GM18502 (cell line): ENCODE measurements around the gene NFX1.

Experiments used
- ATAC-seq: cut with Tn5 transposase; IDR thresholded peaks from one replicate; pipeline ENCODE4 v1.9.1; 2021; ENCODE audit warnings: mild to moderate bottlenecking; ENCODE audit not compliant: unreplicated experiment, poor library complexity

The NFX1 gene

DNA sequence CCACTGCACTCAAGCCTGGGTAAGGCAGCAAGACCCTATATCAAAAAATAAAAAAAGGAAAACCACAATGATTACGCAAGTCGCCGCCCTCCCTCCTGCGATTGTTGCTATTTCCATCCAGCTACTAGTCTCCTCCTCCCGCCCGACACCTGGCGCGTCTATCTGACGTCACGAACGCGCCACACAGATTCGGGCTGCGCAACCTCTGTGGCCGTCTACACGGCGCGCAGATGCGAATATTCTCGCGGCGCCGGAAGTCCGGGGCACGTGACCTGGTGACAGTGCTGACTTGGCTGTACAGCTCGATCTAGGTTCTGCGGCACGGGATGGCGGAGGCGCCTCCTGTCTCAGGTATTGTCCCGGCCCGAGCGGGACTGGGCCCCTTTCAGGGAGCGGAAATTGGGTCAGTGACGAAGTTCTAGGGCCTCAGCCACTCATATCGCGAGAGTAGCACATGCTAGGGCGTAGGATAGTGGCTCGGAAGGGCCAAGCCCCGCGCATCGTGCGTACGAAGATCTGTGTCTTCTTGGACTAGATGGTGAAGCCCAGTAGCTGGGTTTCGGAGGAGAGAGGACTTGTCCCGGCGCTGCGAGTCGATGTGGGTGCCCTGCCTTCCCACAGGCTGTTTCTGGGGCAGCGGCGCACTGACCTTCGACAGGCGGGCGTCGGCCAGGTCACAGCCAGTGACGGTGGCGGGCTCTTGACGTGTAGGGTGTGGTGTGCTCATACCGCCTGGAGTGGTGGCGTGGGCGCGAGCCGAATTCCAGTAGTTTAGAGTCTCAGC lies at the start of gene NFX1:
Gene NFX1, plus strand, starts transcription at position 270 of the 784 bp plus-strand sequence. Its CDS starts 57 bp downstream, at position 327.
- ATAC-seq: peak; percentile 89

DNA sequence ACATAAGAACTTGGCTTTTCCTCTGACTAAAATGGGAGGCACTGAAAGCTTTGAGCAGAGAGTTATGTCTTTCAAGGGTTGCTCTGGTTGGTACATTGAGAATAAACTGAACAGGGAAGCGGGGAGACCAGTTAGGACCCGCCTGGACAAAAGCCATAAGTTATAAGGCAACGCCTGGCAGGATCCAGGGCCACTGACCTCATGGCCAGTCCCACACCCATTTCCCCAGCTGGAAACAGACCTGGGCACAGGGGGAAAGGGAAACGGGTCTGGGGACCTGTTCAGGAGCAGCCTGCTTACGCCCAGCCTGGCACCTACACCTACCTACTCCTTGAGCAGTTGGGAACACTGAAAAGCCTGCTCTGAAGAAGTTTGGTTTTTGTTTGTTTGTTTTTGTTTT lies 49.0 kb upstream of the NFX1 start:
- no peak for ATAC-seq

DNA sequence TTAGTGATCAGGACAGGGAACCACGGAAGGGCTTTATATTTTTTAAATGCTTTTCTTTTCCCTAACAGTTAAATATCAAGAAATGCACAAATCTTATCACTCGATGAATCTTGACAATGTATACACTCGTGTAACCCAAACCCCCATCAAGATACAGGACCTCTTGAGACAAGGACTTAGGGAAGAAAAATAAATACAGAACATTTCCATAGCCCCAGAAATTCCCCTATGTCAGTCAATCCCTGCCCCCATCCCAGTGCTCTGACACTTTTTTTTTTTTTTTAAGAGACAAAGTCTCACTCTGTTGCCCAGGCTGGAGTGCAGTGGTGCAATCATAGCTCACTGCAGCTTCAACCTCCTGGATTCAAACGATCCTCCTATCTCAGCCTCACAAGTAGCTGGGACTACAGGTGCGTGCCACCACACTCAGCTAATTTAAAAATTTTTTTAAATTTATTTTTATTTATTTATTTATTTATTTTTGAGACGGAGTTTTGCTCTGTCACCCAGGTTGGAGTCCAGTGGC lies 47.6 kb upstream of the NFX1 start:
- no peak for ATAC-seq

DNA sequence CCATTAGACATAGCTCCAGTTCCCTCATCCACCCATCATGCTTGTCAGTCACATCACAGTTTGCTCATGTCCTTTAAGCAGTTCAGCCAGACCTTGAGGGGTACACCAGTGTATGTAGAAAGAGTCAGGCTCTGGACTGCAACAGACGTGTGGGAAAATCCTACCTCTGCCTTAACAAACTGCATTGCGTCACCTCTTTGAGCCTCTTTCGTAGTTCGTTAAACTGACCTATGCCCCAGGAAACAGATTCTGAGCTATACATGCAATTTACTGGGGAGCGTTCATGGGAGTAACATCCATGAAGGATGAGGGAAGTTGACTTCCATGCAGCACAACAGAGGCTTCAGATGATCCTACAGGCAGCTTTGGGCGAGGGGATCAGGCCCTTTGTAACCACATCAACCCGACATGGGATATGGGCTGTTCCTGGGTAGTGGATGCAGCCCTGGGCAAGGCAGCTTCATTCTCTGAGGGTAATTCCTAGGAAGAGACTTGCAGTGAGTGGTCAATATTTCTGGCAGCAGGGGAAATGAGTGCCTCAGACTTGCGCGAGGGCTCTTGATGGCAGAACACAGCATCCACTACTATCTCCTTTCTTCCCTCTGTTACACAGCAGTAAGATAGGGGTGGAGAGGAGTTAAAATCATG lies 46.1 kb upstream of the NFX1 start:
- ATAC-seq: no peak

DNA sequence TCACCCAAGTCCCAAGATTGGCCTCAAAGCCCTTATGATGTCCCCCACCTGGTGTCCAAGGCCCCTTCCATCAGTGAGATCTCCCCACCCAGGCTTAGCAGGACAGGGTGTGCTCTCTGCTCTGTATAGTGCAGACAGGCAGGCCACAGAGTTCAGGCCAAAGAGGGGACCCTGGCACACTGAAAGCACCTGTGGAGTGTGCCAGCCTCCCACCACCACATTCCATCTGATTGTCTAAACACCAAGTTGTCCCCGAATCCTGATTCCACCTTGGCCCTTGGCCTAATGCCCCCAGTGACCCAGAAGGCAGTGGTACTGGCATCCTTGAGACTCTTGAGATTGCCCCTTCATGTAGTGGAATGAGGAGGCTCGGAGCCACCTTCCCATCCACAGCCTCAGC lies 45.0 kb upstream of the NFX1 start:
- ATAC-seq: no peak

DNA sequence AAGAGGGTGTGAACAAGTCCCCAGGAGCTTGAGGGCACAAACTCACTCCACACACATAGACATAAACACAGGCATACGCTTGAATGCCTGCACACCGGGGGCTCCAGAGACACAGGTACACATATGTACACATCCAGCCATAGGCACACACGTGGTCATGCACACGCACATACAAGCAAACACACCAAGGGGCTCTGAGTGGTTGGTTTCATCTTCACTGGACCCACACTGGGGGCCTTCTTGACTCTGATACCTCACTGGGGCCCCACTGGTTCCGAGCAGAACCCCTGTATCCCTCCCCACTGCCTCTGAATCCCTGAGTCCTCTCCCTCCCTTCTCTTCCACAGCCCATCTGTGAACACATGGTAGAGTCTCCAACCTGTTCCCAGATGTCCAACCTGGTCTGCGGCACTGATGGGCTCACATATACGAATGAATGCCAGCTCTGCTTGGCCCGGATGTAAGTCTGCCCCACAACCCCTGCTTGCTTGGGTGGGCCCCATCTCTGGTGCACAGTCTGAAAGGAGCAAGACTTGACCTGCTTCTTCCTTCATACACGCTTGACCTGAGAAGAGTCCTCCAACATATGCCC lies 44.0 kb upstream of the NFX1 start:
- ATAC-seq: no peak

DNA sequence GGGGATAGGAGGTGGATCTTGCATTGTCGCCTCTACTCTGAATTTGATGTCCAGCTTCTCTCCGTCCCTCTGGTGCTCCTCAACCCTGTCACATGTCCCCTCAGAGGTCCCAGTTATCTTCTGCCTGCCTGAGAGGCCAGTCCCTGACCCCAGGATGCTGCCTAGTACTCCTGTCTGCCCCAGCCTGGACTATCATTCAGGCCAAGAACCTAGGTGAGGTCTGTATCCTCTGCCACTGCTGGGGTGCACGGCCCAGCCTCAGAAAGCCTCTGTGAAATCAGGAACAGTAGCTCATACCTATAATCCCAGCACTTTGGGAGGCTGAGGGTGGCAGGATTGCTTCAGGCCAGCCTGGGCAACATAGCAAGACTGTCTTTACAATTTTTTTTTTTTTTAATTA lies 41.7 kb upstream of the NFX1 start:
- no peak for ATAC-seq

DNA sequence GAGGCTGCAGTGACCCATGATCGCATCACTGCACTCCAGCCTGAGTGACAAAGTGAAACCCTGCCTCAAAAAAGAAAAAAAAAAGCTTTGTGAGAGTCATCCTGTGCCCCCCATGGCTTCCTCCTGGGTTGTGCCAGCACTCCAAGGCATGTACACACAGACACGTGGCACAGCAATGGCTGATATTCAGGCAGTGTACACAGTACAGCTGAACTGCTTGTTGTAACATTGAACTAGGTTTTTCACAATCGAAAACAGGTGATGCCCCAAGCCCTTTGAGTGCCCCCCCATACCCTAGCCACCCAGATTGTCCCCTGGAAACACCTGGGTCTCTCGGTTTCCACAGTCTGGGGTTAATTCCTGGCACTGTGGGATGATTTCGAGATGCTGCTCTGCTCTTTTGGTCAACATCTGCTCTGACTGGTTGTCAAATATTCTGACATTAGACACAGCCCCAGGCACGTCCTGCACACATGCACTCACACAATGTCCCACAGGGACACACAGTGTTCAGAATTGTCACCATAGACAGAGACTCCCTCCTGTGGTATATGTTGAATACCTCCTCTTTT lies 41.1 kb upstream of the NFX1 start:
- peak; percentile 56 for ATAC-seq

DNA sequence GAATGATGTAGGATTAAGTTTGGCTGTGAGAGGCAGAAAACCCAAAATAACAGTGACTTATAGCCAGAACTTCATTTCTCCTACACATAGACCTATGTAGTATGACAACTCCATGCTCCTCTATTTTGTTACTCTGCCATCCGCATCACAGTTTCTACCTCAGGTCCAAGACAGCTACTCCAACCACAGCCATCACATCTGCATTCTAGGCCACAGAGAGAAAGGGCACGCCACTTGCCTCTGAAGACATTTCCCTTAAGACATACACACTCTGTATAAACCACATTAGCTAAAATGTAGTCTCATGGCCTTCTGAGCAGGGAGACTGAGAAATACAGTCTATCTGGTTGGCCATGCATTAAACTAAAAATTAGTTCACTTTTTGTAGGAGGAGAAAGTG lies 40.3 kb upstream of the NFX1 start:
- no peak for ATAC-seq

DNA sequence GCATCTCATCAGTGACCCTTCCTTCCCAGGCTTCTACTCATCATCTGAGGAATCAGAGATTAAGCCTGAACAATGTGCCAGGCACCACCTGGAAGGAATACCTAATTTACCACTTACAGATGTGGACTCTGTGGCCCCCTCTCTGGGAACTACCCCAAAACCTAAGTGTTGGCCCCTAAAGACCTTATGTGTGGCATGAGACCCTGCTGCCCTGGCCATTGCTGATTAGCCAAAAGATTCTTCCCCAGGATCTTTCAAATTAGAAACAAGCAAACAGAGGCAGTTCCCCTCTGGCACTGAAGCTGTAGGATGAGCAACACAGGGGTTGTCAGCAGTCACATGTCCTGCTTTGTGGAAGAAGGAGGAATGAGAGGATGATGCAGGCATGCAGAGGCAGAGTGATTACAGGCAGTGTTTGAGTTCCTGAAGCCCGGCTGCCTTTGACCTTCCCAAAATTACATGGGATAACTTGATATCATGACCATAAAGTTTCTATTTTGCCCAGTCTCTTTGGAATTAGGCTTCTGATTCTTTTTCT lies 39.8 kb upstream of the NFX1 start:
- ATAC-seq: no peak

DNA sequence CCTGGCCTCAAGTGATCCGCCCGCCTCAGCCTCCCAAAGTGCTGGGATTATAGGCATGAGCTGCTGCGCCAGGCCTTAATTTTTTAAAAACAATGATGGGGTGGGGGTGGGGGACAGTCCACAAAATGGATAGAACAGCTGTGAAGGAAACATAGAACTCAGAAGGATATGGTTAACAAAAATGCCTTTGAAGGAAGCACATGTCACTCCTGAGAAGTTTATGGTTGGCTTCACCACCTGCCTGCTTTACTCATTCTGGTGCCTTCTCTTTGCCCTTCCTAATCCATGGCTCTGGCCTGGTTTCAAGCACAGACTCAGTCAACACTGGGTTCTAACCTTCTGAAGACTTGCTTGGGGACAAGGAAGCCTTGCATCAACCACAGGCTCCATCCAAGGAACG lies 36.1 kb upstream of the NFX1 start:
- ATAC-seq: no peak

DNA sequence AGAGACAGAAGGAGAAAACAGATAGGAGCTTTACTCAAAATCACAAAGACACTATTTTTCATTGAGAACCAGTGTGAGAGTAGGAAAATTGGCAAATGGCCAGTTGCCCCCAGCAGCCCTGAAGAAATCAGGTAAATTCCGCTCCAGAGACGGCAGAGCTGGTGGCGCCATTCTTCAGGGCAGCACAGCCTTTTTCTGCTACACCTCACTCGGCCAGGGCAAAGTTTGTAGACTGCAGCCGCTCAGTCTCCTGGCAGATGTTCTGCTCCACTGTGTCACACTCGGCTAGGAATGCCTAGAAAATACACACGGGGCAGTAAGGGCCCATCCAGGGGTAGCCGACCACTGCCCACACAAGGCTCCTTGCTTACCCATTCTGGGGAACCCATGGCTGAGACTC lies 35.3 kb upstream of the NFX1 start:
- ATAC-seq: no peak

DNA sequence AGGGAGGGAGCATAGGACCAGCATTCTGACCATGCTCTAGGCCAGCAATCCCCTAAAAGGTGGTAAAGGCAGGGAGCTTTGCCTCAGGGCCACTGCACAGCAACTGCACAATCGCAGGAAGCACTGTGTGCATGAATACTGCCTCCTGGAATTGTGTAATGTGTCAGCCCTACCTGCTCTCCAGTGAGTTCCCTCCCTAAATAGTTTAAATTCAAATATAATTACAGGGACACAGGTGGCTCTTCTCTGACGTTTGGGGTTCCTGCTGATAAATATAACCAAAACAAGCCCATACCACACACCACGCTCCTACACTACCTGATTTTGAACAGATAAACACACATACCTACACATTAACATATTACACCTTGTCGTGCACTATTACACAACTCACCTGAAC lies 34.8 kb upstream of the NFX1 start:
- no peak for ATAC-seq

DNA sequence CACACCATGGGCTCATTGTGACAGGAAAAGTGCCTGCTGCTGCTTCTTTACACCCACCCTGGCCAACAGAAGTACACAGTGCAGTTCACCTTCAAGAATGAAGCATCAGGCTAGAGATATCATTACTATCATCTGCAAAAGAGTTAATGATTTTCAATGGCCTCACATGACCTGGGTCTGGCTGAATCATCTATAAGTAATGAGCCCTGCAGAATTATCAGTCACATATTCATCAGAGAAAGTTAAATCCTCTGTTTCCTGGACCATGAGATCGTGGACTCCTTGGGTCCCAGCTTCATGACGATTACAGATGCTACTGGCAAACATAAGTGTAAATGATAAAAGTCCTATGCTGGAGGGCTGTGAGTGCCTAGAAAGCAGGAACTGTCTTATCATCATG lies 34.1 kb upstream of the NFX1 start:
- ATAC-seq: no peak

DNA sequence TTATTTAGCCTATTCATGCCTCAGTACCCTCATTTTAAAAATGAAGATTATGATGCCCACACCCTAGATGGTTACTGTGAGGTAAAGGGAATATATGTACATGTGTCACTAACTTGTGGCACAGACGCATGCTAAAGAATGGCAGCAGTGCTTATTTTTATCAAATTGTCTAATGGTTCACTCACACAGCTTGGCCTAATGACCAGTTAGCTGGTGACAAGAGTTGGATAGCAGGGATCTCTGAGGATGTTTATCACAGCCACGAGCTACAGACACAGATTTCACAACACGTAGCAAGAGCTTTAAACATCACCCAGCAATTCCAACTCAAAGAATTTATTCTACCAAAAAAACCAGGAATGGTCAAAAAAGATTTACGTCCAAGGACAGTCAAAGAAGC lies 33.0 kb upstream of the NFX1 start:
- no peak for ATAC-seq

DNA sequence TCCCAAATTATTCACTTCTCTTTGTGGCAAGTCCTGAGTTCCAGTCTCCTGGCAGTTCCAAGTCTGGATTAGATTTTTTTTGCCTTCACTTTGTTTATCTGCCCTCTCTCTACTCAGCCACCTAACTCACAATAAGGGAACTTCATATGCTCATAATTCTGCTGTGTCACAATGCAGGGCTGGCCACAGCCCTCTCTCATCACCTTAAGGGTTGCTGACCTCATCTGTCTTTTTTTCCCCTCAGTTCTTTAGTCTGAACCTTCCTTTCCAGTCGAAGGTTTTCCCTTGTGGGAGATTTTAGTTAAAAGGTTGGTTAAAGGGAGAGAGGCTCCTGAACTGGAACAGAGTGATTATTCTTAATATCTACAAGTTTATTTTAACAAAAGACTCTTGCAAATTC lies 29.9 kb upstream of the NFX1 start:
- ATAC-seq: no peak

DNA sequence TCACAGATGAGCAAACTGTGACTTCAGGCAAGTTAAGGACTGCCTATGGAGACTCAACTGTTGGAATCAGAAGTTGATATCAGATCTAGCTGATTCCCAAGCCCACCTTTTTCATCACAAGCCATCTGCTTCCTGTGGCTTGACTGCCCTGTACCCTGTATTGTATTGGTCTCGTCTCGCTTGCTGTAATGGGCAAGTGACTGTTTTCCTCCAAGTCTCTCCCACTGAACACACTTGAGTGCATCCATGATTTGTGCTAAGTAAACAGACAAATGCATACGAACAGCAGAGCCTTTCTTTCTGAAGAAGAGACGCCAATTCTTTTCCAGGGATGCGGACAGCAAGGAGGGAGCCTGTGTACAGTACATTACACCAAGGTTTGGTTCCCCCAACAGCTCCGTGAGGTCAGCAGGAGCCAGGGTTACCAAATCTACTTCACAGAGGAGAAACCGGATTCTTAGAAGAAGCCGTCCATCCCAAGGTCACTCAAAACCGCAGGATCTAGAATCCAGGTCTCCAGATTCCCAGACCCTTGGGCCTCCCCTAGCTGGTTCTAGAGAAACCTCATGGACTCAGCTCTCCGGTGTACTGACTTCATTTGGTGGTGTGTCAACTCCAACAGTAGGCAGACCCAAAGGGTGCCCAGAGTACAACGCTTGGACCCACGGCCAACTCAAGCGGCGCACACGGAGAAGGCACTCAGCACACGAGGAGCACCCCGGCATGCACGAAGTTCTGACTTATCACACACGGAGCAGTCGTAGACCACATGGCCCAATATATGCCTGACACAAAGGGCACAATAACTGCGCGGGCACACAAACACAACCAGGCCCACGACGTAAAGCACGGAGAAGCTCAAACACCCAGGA lies 26.9 kb upstream of the NFX1 start:
- ATAC-seq: peak; percentile 5

DNA sequence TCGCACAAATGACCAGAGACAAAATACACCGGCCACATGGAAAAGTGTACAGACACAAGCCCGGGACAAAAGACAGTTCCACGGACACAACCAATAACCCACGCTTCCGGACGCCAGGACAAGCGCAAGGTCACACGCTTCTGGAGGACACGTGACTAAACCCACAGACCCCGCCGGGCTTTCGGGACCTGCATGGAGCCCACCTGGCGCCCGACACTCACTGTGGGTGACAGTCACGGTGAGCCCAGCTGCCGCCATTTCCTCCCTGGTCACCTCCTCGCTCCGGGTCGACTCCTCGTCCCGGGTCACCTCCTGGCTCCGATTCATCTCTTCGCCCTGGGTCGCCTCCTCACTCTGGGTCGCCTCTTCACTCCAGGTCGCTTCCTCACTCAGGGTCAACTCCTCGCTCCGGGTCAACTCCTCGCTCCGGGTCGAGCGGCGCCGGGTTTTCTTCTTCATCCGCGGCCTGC lies 26.3 kb upstream of the NFX1 start:
- peak; percentile 33 for ATAC-seq

DNA sequence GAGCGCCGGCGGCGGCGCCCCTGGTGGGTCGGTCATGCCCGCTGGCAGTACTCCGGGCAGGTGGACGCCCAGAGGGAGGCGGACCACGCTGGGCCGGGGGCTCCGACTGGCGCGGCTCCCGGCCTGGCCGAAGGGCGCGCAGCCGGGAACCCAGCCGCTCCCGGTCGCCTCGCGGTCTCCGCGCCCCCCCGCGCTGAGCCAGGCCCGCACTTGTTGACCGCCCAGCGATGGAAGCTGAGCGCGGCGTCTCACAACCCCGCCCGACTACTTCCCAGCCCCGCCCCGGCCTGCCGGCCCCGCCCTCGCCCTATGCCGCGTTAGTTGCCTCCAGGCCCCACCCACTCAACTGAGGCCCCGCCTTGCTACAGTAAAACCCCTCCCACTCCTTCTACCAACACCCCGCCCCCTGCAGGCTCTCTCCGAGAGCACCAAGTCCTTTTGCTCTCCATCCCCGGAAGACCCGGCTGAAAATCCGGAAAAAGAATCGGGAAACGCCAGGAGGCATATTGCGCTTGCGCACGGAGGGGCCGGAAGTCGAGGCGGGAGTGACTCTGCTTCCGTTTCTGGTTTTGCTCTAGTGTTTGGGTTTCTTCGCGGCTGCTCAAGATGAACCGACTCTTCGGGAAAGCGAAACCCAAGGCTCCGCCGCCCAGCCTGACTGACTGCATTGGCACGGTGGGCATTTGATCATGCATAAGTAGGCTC lies 25.7 kb upstream of the NFX1 start, which contains the start of the genes BAG1 and CHMP5:
Gene BAG1, minus strand, starts transcription at position 236 of the 705 bp plus-strand sequence.
Gene CHMP5, plus strand, starts transcription at position 577 of the 705 bp plus-strand sequence. Its CDS starts 30 bp downstream, at position 607.
- peak; percentile 88 for ATAC-seq
